Measurements from ENCODE around the gene PARN.
"Not testable (repeated sequence)": the region's sequence is repeated elsewhere in the genome, so short reads cannot be mapped to it uniquely, and the experiment has no call there.

The PARN gene

GRCh38 chr16:14609716-14610115 is 20.3 kb downstream of the PARN start:
- Mint-ChIP-seq H3K36me3 (peaks cover 9% of the 10 kb centered on the region), H3K4me3 (no peak overlapping the region), H3K27me3 (no peaks in the 10 kb centered on the region), H3K27ac (no peak overlapping the region), H3K4me1 (ENCODE audit: low read depth) (no peaks in the 10 kb centered on the region), H3K9me3 (ENCODE audit: low read depth) (no peaks in the 10 kb centered on the region)

DNA sequence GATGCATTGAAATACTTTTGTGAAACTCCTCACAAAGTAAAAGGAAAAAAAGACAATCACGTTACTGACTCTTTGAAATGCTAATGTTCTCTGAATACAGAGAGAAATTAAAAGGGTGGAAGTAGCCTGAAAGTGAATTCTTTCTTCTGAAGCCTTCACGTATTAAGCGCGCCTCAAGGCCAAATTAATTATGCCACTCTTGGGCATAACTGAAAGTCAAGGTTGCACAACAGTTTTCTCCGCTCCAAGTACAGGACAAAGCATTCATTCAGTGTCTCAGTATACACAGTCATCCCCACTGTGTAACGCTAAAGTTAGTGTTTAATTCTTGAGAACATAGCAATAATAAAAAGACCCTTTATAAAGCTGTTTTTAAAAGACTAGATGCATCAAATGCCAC is 21.5 kb downstream of the PARN start:
- Mint-ChIP-seq H3K27ac (no peak overlapping the region), H3K36me3 (peaks cover 9% of the 10 kb centered on the region), H3K4me3 (no peak overlapping the region), H3K4me1 (ENCODE audit: low read depth) (no peaks in the 10 kb centered on the region), H3K27me3 (no peaks in the 10 kb centered on the region), H3K9me3 (ENCODE audit: low read depth) (no peaks in the 10 kb centered on the region)

DNA sequence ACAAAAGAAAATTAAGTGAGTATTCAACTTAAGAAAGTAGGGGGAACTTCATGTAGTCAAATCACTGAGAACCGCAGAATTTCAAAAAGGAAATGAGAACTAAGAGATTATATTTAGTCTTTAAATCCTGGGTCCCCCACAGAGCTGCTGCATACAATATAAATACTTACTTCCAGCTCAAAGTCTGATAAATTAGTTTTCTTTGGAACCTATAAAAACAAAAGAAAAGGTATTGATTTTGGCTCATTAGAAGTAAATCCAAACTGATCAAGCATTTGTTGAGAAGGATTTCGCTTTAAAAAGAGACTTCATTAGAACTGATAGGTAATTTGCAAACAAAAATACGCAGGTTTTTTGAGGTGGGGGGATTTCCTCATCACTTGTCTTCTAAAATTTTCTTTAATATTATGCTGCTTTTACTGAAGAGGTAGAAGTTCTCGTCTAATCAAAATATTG is 21.9 kb downstream of the PARN start:
- Mint-ChIP-seq H3K27me3 (no peaks in the 10 kb centered on the region), H3K36me3 (peaks cover 14% of the 10 kb centered on the region), H3K27ac (no peak overlapping the region), H3K4me3 (no peak overlapping the region), H3K9me3 (ENCODE audit: low read depth) (no peaks in the 10 kb centered on the region), H3K4me1 (ENCODE audit: low read depth) (no peaks in the 10 kb centered on the region)

DNA sequence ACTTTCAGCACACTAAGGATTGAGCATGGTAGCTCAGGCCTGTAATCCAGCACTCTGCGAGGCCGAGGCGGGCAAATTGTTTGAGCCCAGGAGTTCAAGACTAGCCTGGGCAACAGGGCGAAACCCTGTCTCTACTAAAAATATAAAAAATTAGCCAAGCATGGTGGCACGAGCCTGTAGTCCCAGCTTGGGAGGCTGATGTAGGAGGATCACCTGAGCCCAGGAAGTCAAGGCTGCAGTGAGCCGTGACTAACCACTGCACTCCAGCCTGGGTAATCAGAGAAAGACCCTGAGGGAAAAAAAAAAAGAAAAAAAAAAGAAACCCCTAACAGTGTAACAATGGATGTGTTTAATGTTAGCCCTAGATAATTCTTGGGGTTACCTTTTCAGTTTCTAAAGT is 24.0 kb downstream of the PARN start:
- H3K36me3 Mint-ChIP-seq = peaks cover 21% of the 10 kb centered on the region
- no peaks in the 10 kb centered on the region for H3K27me3 Mint-ChIP-seq
- H3K4me1 Mint-ChIP-seq (ENCODE audit: low read depth) = no peaks in the 10 kb centered on the region
- H3K9me3 Mint-ChIP-seq (ENCODE audit: low read depth) = no peaks in the 10 kb centered on the region
- H3K4me3 Mint-ChIP-seq = no peak overlapping the region
- H3K27ac Mint-ChIP-seq = no peak overlapping the region

- Mint-ChIP-seq H3K4me1 (ENCODE audit: low read depth) (no peaks in the 10 kb centered on the region), H3K27ac (no peak overlapping the region), H3K27me3 (no peaks in the 10 kb centered on the region), H3K4me3 (no peak overlapping the region), H3K36me3 (peaks cover 25% of the 10 kb centered on the region), H3K9me3 (ENCODE audit: low read depth) (no peaks in the 10 kb centered on the region)
These were observed 27.6 kb downstream of the PARN start for GRCh38 chr16:14602443-14602963.

- H3K4me3 Mint-ChIP-seq = no peak overlapping the region
- no peak overlapping the region for H3K27ac Mint-ChIP-seq
- H3K4me1 Mint-ChIP-seq (ENCODE audit: low read depth) = peaks cover 2% of the 10 kb centered on the region
- H3K27me3 Mint-ChIP-seq = no peaks in the 10 kb centered on the region
- no peaks in the 10 kb centered on the region for H3K9me3 Mint-ChIP-seq (ENCODE audit: low read depth)
- H3K36me3 Mint-ChIP-seq = peaks cover 21% of the 10 kb centered on the region
These were observed 29.9 kb downstream of the PARN start for GRCh38 chr16:14600164-14600563.

DNA sequence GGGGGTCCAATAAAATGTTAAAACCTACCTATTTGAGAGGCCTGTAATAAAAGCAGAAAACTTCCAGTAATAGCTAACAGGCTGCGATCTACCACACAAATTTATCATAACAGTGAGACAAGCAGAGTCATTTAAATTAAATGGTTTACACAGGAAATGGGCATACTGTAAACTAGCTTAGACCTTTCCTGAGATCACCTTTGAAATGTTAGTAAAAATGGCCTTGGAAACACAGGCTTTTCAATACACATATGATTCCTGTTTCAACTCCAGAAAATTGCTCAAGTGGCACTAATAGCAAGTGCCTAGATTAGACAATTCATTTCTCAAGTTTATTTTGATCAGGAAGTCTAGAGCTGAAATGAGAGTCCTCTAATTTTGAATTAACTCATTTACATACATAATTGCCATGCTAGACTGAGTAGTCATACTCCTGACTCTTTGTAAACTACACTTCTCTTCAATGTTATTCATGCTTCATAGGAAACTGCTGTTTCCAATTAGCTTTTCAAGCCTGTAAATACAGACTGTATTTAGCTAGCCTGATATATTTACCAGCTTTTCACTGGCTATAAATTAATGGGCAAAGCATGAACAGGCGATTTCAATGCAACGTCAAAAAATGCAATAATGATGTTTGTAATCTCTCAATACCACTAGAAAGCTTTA is 43.3 kb downstream of the PARN start:
- no peaks in the 10 kb centered on the region for H3K27me3 Mint-ChIP-seq
- H3K9me3 Mint-ChIP-seq (ENCODE audit: low read depth) = no peaks in the 10 kb centered on the region
- peaks cover 5% of the 10 kb centered on the region for H3K4me1 Mint-ChIP-seq (ENCODE audit: low read depth)
- no peak overlapping the region for H3K4me3 Mint-ChIP-seq
- no peak overlapping the region for H3K27ac Mint-ChIP-seq
- peaks cover 15% of the 10 kb centered on the region for H3K36me3 Mint-ChIP-seq

- no peak overlapping the region for H3K27ac Mint-ChIP-seq
- no peak overlapping the region for H3K4me3 Mint-ChIP-seq
- H3K36me3 Mint-ChIP-seq = peaks cover 18% of the 10 kb centered on the region
- no peaks in the 10 kb centered on the region for H3K9me3 Mint-ChIP-seq (ENCODE audit: low read depth)
- H3K27me3 Mint-ChIP-seq = no peaks in the 10 kb centered on the region
- peaks cover 5% of the 10 kb centered on the region for H3K4me1 Mint-ChIP-seq (ENCODE audit: low read depth)
These were observed 44.8 kb downstream of the PARN start for GRCh38 chr16:14585287-14585686.

- H3K27me3 Mint-ChIP-seq; H3K9me3 Mint-ChIP-seq (ENCODE audit: low read depth); H3K4me1 Mint-ChIP-seq (ENCODE audit: low read depth); H3K27ac Mint-ChIP-seq; H3K4me3 Mint-ChIP-seq: not testable (repeated sequence)
- H3K36me3 Mint-ChIP-seq = peaks cover 15% of the 10 kb centered on the region
These were observed 49.1 kb downstream of the PARN start for GRCh38 chr16:14580926-14581325.

DNA sequence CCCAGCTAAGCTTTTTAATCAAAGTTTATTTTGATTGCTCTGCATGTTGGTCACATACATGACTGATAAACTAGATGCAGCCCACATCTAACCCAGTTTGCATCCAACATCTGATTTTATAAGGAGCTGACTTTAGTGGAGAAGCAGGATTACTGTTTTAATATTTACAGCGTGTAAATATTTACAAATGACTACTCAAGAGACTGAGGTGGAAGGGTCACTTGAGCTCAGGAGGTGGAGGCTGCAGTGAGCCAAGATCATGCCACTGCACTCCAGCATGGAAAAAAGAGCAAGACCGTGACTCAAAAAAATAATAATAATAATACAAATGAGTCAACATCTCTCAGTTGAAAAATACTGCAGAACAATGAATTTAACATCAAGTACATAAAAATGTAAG is 50.8 kb downstream of the PARN start:
- H3K27me3 Mint-ChIP-seq = no peaks in the 10 kb centered on the region
- H3K36me3 Mint-ChIP-seq = peaks cover 18% of the 10 kb centered on the region
- no peaks in the 10 kb centered on the region for H3K4me1 Mint-ChIP-seq (ENCODE audit: low read depth)
- no peaks in the 10 kb centered on the region for H3K9me3 Mint-ChIP-seq (ENCODE audit: low read depth)
- H3K27ac Mint-ChIP-seq = no peak overlapping the region
- H3K4me3 Mint-ChIP-seq = no peak overlapping the region

DNA sequence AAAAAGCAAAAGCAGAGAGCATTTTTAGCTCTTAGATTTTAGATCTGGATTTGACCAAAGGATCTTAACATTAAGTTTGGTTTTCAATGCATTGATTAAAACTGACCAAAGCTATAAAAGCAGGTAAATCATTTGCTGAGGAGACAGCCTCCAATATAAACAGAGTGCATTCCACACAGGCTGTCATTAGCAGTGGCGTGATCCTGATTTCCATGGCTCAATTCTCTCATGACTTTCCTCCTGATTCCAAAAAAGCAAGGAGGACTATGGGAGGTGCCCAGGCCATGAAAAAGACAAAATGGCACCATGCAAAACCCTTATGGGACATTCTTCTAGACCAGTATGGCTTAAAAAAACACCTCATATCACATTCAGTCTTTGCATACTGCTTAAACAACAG is 53.5 kb downstream of the PARN start:
- peaks cover 1% of the 10 kb centered on the region for H3K4me1 Mint-ChIP-seq (ENCODE audit: low read depth)
- H3K36me3 Mint-ChIP-seq = peaks cover 24% of the 10 kb centered on the region
- no peaks in the 10 kb centered on the region for H3K27me3 Mint-ChIP-seq
- H3K9me3 Mint-ChIP-seq (ENCODE audit: low read depth) = no peaks in the 10 kb centered on the region
- H3K27ac Mint-ChIP-seq = no peak overlapping the region
- H3K4me3 Mint-ChIP-seq = no peak overlapping the region

GRCh38 chr16:14576069-14576468 is 54.0 kb downstream of the PARN start:
- no peak overlapping the region for H3K27ac Mint-ChIP-seq
- no peak overlapping the region for H3K4me3 Mint-ChIP-seq
- H3K4me1 Mint-ChIP-seq (ENCODE audit: low read depth) = peaks cover 1% of the 10 kb centered on the region
- H3K27me3 Mint-ChIP-seq = no peaks in the 10 kb centered on the region
- peaks cover 24% of the 10 kb centered on the region for H3K36me3 Mint-ChIP-seq
- H3K9me3 Mint-ChIP-seq (ENCODE audit: low read depth) = no peaks in the 10 kb centered on the region

DNA sequence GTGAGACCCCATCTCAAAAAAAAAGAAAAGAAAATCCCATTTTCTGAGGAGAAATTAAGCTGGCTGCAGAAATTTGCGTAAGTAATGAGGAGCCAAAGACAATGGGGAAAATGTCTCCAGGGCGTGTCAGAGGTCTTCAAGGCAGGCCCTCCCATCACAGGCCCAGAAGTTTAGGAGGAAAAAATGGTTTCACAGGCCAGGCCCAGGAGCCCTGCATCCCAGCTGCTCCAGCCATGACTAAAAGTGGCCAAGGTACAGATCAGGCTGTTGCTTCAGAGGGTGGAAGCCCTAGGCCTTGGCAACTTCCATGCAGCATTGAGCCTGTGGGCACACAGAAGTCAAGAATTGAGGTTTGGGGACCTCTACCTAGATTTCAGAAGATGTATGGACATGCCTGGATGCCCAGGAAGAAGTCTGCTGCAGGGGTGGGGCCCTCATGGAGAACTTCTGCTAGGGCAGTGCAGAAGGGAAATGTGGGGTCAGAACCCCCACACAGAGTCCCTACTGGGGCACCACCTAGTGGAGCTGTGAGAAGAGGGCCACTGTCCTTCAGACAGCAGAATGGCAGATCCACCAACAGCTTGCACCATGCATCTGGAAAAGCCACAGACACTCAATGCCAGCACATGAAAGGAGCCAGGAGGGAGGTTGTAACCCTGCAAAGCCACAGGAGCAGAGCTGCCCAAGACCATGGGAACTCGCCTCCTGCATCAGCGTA is 55.2 kb downstream of the PARN start:
- not testable (repeated sequence) for H3K4me1 Mint-ChIP-seq (ENCODE audit: low read depth); H3K27ac Mint-ChIP-seq; H3K27me3 Mint-ChIP-seq; H3K9me3 Mint-ChIP-seq (ENCODE audit: low read depth); H3K4me3 Mint-ChIP-seq
- H3K36me3 Mint-ChIP-seq = peaks cover 21% of the 10 kb centered on the region

- H3K4me1 Mint-ChIP-seq (ENCODE audit: low read depth) = peaks cover 1% of the 10 kb centered on the region
- H3K27me3 Mint-ChIP-seq = no peaks in the 10 kb centered on the region
- no peak overlapping the region for H3K4me3 Mint-ChIP-seq
- no peaks in the 10 kb centered on the region for H3K9me3 Mint-ChIP-seq (ENCODE audit: low read depth)
- no peak overlapping the region for H3K27ac Mint-ChIP-seq
- peaks cover 23% of the 10 kb centered on the region for H3K36me3 Mint-ChIP-seq
These were observed 57.5 kb downstream of the PARN start for GRCh38 chr16:14572535-14572934.

- Mint-ChIP-seq H3K27ac (no peak overlapping the region), H3K27me3 (no peaks in the 10 kb centered on the region), H3K4me3 (no peak overlapping the region), H3K9me3 (ENCODE audit: low read depth) (no peaks in the 10 kb centered on the region), H3K36me3 (peaks cover 8% of the 10 kb centered on the region), H3K4me1 (ENCODE audit: low read depth) (peaks cover 14% of the 10 kb centered on the region)
These were observed 60.8 kb downstream of the PARN start for GRCh38 chr16:14569213-14569612.

GRCh38 chr16:14566599-14566998 is 63.5 kb downstream of the PARN start:
- Mint-ChIP-seq H3K4me1 (ENCODE audit: low read depth) (peaks cover 17% of the 10 kb centered on the region), H3K36me3 (peaks cover 2% of the 10 kb centered on the region), H3K27me3 (no peaks in the 10 kb centered on the region), H3K9me3 (ENCODE audit: low read depth) (no peaks in the 10 kb centered on the region), H3K4me3 (no peak overlapping the region), H3K27ac (no peak overlapping the region)
